H9 (cell line): Measurements from ENCODE around the gene HTT-AS. TPM values are rescaled to one million over a fixed set of nuclear protein-coding genes. Genes with fewer than 3 reads are reported as not detected.

ENCODE experiments used
- DNase-seq: peaks from one replicate; pipeline ENCODE4 v3.0.0-alpha.2; 2017
- H2AFZ ChIP-seq: one replicate; pipeline ENCODE4 v1.6.1; 2013; ENCODE audit warnings: mild to moderate bottlenecking, low read length, control low read depth, moderate library complexity
- H2AK5ac ChIP-seq: 2 replicates; pipeline ENCODE4 v1.6.1; 2013; ENCODE audit warnings: low read length, control low read depth, mixed read lengths; ENCODE audit not compliant: insufficient read length
- H2BK120ac ChIP-seq: one replicate; pipeline ENCODE4 v1.6.1; 2013; ENCODE audit warnings: low read depth, mild to moderate bottlenecking, low read length, control low read depth, inconsistent platforms; ENCODE audit not compliant: poor library complexity, severe bottlenecking
- H2BK12ac ChIP-seq: 2 replicates; pipeline ENCODE4 v1.6.1; 2013; ENCODE audit warnings: low read length, control low read depth, mixed read lengths, low read depth; ENCODE audit not compliant: insufficient read length
- H2BK15ac ChIP-seq: 2 replicates; pipeline ENCODE4 v1.6.1; 2013; ENCODE audit warnings: low read depth, low read length, control low read depth
- H2BK20ac ChIP-seq: one replicate; pipeline ENCODE4 v1.6.1; 2013; ENCODE audit warnings: low read depth, mild to moderate bottlenecking, low read length, control low read depth, inconsistent platforms; ENCODE audit not compliant: poor library complexity, severe bottlenecking
- H2BK5ac ChIP-seq: 2 replicates; pipeline ENCODE4 v1.6.1; 2013; ENCODE audit warnings: low read length, control low read depth, mixed read lengths; ENCODE audit not compliant: insufficient read length
- H3K14ac ChIP-seq: 2 replicates; pipeline ENCODE4 v1.6.1; 2013; ENCODE audit warnings: low read length, control low read depth; ENCODE audit not compliant: insufficient read depth
- H3K18ac ChIP-seq: 2 replicates; pipeline ENCODE4 v1.6.1; 2013; ENCODE audit warnings: low read depth, mild to moderate bottlenecking, mixed read lengths, low read length, control low read depth; ENCODE audit not compliant: insufficient read length
- H3K23ac ChIP-seq: 2 replicates; pipeline ENCODE4 v1.6.1; 2013; ENCODE audit warnings: low read length, control low read depth, mixed read lengths, low read depth; ENCODE audit not compliant: insufficient read length
- H3K23me2 ChIP-seq: 2 replicates; pipeline ENCODE4 v1.6.1; 2013; ENCODE audit warnings: low read depth, mild to moderate bottlenecking, mixed read lengths, low read length, control low read depth; ENCODE audit not compliant: insufficient read length, poor library complexity, severe bottlenecking
- H3K27ac ChIP-seq: 2 replicates; pipeline ENCODE4 v1.5.1; 2013; ENCODE audit warnings: low read length, control low read depth, mixed read lengths, low read depth; ENCODE audit not compliant: insufficient read length
- H3K27me3 ChIP-seq: 2 replicates; pipeline ENCODE4 v1.6.1; 2013; ENCODE audit warnings: low read length, control low read depth, inconsistent platforms; ENCODE audit not compliant: insufficient read depth
- H3K4ac ChIP-seq: 2 replicates; pipeline ENCODE4 v1.6.1; 2013; ENCODE audit warnings: low read depth, mild to moderate bottlenecking, control low read depth, inconsistent platforms, low read length, moderate library complexity
- H3K4me1 ChIP-seq: 2 replicates; pipeline ENCODE4 v1.6.1; 2013; ENCODE audit warnings: low read length, control low read depth, inconsistent platforms; ENCODE audit not compliant: insufficient read depth
- H3K4me2 ChIP-seq: 2 replicates; pipeline ENCODE4 v1.6.1; 2013; ENCODE audit warnings: low read length, control low read depth, mixed read lengths; ENCODE audit not compliant: insufficient read length, insufficient read depth
- H3K56ac ChIP-seq: 2 replicates; pipeline ENCODE4 v1.6.1; 2013; ENCODE audit warnings: low read depth, mild to moderate bottlenecking, mixed read lengths, low read length, control low read depth; ENCODE audit not compliant: insufficient read length
- H3K79me1 ChIP-seq: 2 replicates; pipeline ENCODE4 v1.6.1; 2013; ENCODE audit warnings: low read depth, mild to moderate bottlenecking, moderate library complexity, low read length, control low read depth, inconsistent platforms; ENCODE audit not compliant: insufficient read depth, poor library complexity, severe bottlenecking
- H3K79me2 ChIP-seq: 2 replicates; pipeline ENCODE4 v1.6.1; 2013; ENCODE audit warnings: low read length, control low read depth, inconsistent platforms; ENCODE audit not compliant: insufficient read depth
- H3K9ac ChIP-seq: 2 replicates; pipeline ENCODE4 v1.6.1; 2013; ENCODE audit warnings: low read length, control low read depth, mixed read lengths; ENCODE audit not compliant: insufficient read length; ENCODE audit errors: extremely low read depth
- H3K9me3 ChIP-seq: one replicate; pipeline ENCODE4 v1.6.1; 2013; ENCODE audit warnings: low read depth, low read length, inconsistent platforms; ENCODE audit not compliant: control insufficient read depth
- H3T11ph ChIP-seq: one replicate; pipeline ENCODE4 v1.6.1; 2013; ENCODE audit warnings: mild to moderate bottlenecking, low read length, control low read depth, inconsistent platforms
- H4K20me1 ChIP-seq: one replicate; pipeline ENCODE4 v1.6.1; 2013; ENCODE audit not compliant: control insufficient read depth, insufficient read length, insufficient read depth
- H4K5ac ChIP-seq: 2 replicates; pipeline ENCODE4 v1.6.1; 2013; ENCODE audit warnings: low read depth, mild to moderate bottlenecking, mixed read lengths, low read length, control low read depth; ENCODE audit not compliant: insufficient read length
- H4K8ac ChIP-seq: replicated peaks from 2 replicates; pipeline ENCODE4 v1.6.1; 2013; ENCODE audit warnings: low read length, control low read depth, mixed read lengths, low read depth; ENCODE audit not compliant: insufficient read length
- H4K91ac ChIP-seq: 2 replicates; pipeline ENCODE4 v1.6.1; 2013; ENCODE audit warnings: low read depth, mild to moderate bottlenecking, moderate library complexity, mixed read lengths, low read length, control low read depth; ENCODE audit not compliant: insufficient read length
- H3K27ac Mint-ChIP-seq, 3 experiments: 2 replicates in 2 of 3; 3 replicates in 1 of 3; pipeline ENCODE4 v1.8.0; 2020 to 2021; ENCODE audit warnings: mixed read lengths in 3 of 3, mild to moderate bottlenecking in 1 of 3, moderate library complexity in 1 of 3
- H3K27me3 Mint-ChIP-seq: 2 replicates; pipeline ENCODE4 v1.8.0; 2021; ENCODE audit warnings: low read depth, mild to moderate bottlenecking, moderate library complexity, mixed read lengths
- H3K36me3 Mint-ChIP-seq, 3 experiments: 2 replicates in 2 of 3; 3 replicates in 1 of 3; pipeline ENCODE4 v1.8.0; 2020 to 2021; ENCODE audit warnings: low read depth in 3 of 3, mixed read lengths in 3 of 3; ENCODE audit not compliant: insufficient read depth in 1 of 3
- H3K4me1 Mint-ChIP-seq, 2 experiments: 2 replicates each; pipeline ENCODE4 v1.8.0; 2020; ENCODE audit warnings: mixed read lengths in 2 of 2
- H3K4me3 Mint-ChIP-seq, 2 experiments: 2 replicates in 1 of 2; 3 replicates in 1 of 2; pipeline ENCODE4 v1.8.0; 2020 to 2021; ENCODE audit warnings: mild to moderate bottlenecking in 2 of 2, mixed read lengths in 2 of 2, moderate library complexity in 1 of 2
- H3K9me3 Mint-ChIP-seq, 2 experiments: 2 replicates in 1 of 2; 3 replicates in 1 of 2; pipeline ENCODE4 v1.8.0; 2020; ENCODE audit warnings: mild to moderate bottlenecking in 2 of 2, mixed read lengths in 2 of 2, moderate library complexity in 1 of 2
- WGBS: extraction: QIAGEN DNeasy Blood & Tissue Kit; methylation state at CpG from one replicate; pipeline ENCODE4 v1.1.7; 2013; ENCODE audit warnings: missing lambda C conversion rate, low lambda C conversion rate, mixed read lengths; ENCODE audit not compliant: insufficient read length; ENCODE audit errors: extremely low coverage; 5-methylcytosine and 5-hydroxymethylcytosine counted together
- total RNA-seq: library from RNA; stranded (reverse); gene quantifications from 2 replicates; pipeline ENCODE4 v1.2.1, GENCODE V29; 2021
- TF ChIP-seq, protein P1 (sequence below): fragments of 200-600 bp; sonication (generic); conservative IDR thresholded peaks from 3 replicates; pipeline ENCODE4 v1.8.0; 2021; ENCODE audit warnings: antibody characterized with exemption, mild to moderate bottlenecking

The HTT-AS gene
- total RNA-seq, 1 experiment from 2014 or later: not detected

GRCh38 chr4:3122081-3122563, 47.8 kb upstream of the HTT-AS start:
- H3K14ac ChIP-seq: no peak overlapping the region; the same call in 1 of the 2 replicates
- Mint-ChIP-seq H3K36me3 (peaks cover 31 to 61% (median 59%) of the 10 kb centered on the region in 3 experiments), H3K4me3 (no peak overlapping the region), H3K4me1 (no peaks in the 10 kb centered on the region), H3K27me3 (no peaks in the 10 kb centered on the region), H3K27ac (peak overlapping the region in 1 of 3 experiments; percentile 20; a peak in 1 of 7 replicates), H3K9me3 (no peaks in the 10 kb centered on the region)
- no peak overlapping the region for H3K27ac ChIP-seq
- no peak for DNase-seq
- H3K4ac ChIP-seq: no peak overlapping the region
- H3K4me1 ChIP-seq: no peaks in the 10 kb centered on the region
- H3T11ph ChIP-seq: no peak overlapping the region
- H2BK12ac ChIP-seq: no peak overlapping the region
- no peaks in the 10 kb centered on the region for H3K27me3 ChIP-seq
- H4K5ac ChIP-seq: no peak overlapping the region
- no peak overlapping the region for H4K91ac ChIP-seq
- no peak overlapping the region for H3K9ac ChIP-seq
- H3K18ac ChIP-seq: no peak overlapping the region
- H4K8ac ChIP-seq: no peak overlapping the region
- H4K20me1 ChIP-seq: no peaks in the 10 kb centered on the region
- H3K4me2 ChIP-seq: no peak overlapping the region
- no CpG with 5 or more reads among the region's 9 CpGs for WGBS
- H2BK120ac ChIP-seq: no peak overlapping the region
- no peaks in the 10 kb centered on the region for H3K79me2 ChIP-seq
- no peak overlapping the region for H2BK5ac ChIP-seq
- no peak overlapping the region for H2BK20ac ChIP-seq
- no peak overlapping the region for H2AFZ ChIP-seq
- H3K79me1 ChIP-seq: no peaks in the 10 kb centered on the region
- no peak overlapping the region for H2AK5ac ChIP-seq
- H2BK15ac ChIP-seq: no peak overlapping the region
- H3K56ac ChIP-seq: no peak overlapping the region
- no peak overlapping the region for H3K23ac ChIP-seq
- no peaks in the 10 kb centered on the region for H3K9me3 ChIP-seq
- TF ChIP-seq, protein P1, sequence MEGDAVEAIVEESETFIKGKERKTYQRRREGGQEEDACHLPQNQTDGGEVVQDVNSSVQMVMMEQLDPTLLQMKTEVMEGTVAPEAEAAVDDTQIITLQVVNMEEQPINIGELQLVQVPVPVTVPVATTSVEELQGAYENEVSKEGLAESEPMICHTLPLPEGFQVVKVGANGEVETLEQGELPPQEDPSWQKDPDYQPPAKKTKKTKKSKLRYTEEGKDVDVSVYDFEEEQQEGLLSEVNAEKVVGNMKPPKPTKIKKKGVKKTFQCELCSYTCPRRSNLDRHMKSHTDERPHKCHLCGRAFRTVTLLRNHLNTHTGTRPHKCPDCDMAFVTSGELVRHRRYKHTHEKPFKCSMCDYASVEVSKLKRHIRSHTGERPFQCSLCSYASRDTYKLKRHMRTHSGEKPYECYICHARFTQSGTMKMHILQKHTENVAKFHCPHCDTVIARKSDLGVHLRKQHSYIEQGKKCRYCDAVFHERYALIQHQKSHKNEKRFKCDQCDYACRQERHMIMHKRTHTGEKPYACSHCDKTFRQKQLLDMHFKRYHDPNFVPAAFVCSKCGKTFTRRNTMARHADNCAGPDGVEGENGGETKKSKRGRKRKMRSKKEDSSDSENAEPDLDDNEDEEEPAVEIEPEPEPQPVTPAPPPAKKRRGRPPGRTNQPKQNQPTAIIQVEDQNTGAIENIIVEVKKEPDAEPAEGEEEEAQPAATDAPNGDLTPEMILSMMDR: no peak
- H3K23me2 ChIP-seq: no peaks in the 10 kb centered on the region
